ENCODE results near the gene SFSWAP. TPM values are rescaled to one million over a fixed set of nuclear protein-coding genes. Genes with fewer than 3 reads are reported as not detected.

The SFSWAP gene
- total RNA-seq, 1 experiment from 2014 or later, result 76.3 TPM

GRCh38 chr12:131826097-131826928 is 115.4 kb downstream of the SFSWAP start:
- POLR2A ChIA-PET, result interaction anchor here (1.1 kb wide), 1 partner anchor 30 kb away, joined by 3 read pairs; no protein-coding TSS in a partner anchor
- no peak for ATAC-seq
- CTCF ChIA-PET, result interaction anchor here (0.6 to 2.8 kb wide), 3 partner anchors 30 to 71 kb away, joined by 3 to 7 read pairs (median 5); no protein-coding TSS in a partner anchor

More at GRCh38 chr12:131826097-131826928, 115.4 kb downstream of the SFSWAP start:
- H3K27ac Mint-ChIP-seq, result no peak overlapping the region; the same call in 1 of the 2 replicates
- no peak for DNase-seq (ENCODE audit: low spot score)
- no peaks in the 10 kb centered on the region for H3K9me3 Mint-ChIP-seq
- no peak for TF ChIP-seq AR (CRISPR knock-in tag; IDR thresholded peaks at IDR 0.05)
- TF ChIP-seq CBFB (CRISPR knock-in tag; IDR thresholded peaks at IDR 0.05; ENCODE audit: low read depth), result no peak
- TF ChIP-seq, protein P1, sequence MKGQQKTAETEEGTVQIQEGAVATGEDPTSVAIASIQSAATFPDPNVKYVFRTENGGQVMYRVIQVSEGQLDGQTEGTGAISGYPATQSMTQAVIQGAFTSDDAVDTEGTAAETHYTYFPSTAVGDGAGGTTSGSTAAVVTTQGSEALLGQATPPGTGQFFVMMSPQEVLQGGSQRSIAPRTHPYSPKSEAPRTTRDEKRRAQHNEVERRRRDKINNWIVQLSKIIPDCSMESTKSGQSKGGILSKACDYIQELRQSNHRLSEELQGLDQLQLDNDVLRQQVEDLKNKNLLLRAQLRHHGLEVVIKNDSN (CRISPR knock-in tag; IDR thresholded peaks at IDR 0.05), result no peak
- TF ChIP-seq NFATC4 (CRISPR knock-in tag; IDR thresholded peaks at IDR 0.05), result no peak
- TF ChIP-seq CREM (CRISPR knock-in tag; IDR thresholded peaks at IDR 0.05), result no peak
- no peak for TF ChIP-seq MXD4 (CRISPR knock-in tag; IDR thresholded peaks at IDR 0.05; ENCODE audit: borderline replicate concordance)
- no peak for TF ChIP-seq JUN (CRISPR knock-in tag; IDR thresholded peaks at IDR 0.05)
- no peak for TF ChIP-seq ZNF281 (CRISPR knock-in tag; IDR thresholded peaks at IDR 0.05)
- no peak for TF ChIP-seq ZNF263 (CRISPR knock-in tag; IDR thresholded peaks at IDR 0.05; ENCODE audit: low read depth)
- TF ChIP-seq ERG (CRISPR knock-in tag; IDR thresholded peaks at IDR 0.05), result no peak
- TF ChIP-seq ZNF138 (CRISPR knock-in tag; conservative IDR thresholded peaks at IDR 0.05), result no peak
- TF ChIP-seq, protein P2, sequence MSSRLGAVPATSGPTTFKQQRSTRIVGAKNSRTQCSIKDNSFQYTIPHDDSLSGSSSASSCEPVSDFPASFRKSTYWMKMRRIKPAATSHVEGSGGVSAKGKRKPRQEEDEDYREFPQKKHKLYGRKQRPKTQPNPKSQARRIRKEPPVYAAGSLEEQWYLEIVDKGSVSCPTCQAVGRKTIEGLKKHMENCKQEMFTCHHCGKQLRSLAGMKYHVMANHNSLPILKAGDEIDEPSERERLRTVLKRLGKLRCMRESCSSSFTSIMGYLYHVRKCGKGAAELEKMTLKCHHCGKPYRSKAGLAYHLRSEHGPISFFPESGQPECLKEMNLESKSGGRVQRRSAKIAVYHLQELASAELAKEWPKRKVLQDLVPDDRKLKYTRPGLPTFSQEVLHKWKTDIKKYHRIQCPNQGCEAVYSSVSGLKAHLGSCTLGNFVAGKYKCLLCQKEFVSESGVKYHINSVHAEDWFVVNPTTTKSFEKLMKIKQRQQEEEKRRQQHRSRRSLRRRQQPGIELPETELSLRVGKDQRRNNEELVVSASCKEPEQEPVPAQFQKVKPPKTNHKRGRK (CRISPR knock-in tag; IDR thresholded peaks at IDR 0.05; ENCODE audit: borderline replicate concordance), result no peak
- TF ChIP-seq ZNF416 (CRISPR knock-in tag; IDR thresholded peaks at IDR 0.05), result no peak
- TF ChIP-seq NR3C1 (CRISPR knock-in tag; conservative IDR thresholded peaks at IDR 0.05; ENCODE audit: low read depth), result no peak
- TF ChIP-seq RORB (CRISPR knock-in tag; IDR thresholded peaks at IDR 0.05), result no peak
- no peak for TF ChIP-seq FOXJ3 (CRISPR knock-in tag; IDR thresholded peaks at IDR 0.05; ENCODE audit: borderline replicate concordance)
- no peak for TF ChIP-seq NR1H2 (CRISPR knock-in tag; IDR thresholded peaks at IDR 0.05)
- TF ChIP-seq ZNF671 (CRISPR knock-in tag; IDR thresholded peaks at IDR 0.05), result no peak
- H3K36me3 Mint-ChIP-seq, result no peaks in the 10 kb centered on the region
- H3K4me3 Mint-ChIP-seq, result peak overlapping the region; percentile 58
- peaks cover 6% of the 10 kb centered on the region; the same call in 1 of the 2 replicates for H3K4me1 Mint-ChIP-seq
- peaks cover 19% of the 10 kb centered on the region for H3K27me3 Mint-ChIP-seq (ENCODE audit: low read depth)
